ENCODE data around the gene IPO13.

- TF ChIP-seq YY1 (IDR thresholded peaks at IDR 0.05) (no peak), CTCF (IDR thresholded peaks at IDR 0.05; ENCODE audit: low read depth, low read length, missing input control) (no peak), SP1 (IDR thresholded peaks at IDR 0.05) (no peak), JUND (IDR thresholded peaks at IDR 0.05) (no peak), TAF1 (conservative IDR thresholded peaks at IDR 0.05) (no peak), RAD21 (IDR thresholded peaks at IDR 0.05) (no peak), RXRA (IDR thresholded peaks at IDR 0.05) (no peak), MAX (IDR thresholded peaks at IDR 0.05) (no peak), GABPA (IDR thresholded peaks at IDR 0.05 in 1 of 2, conservative IDR thresholded peaks at IDR 0.05 in 1 of 2) (no peak), HNF4A (conservative IDR thresholded peaks at IDR 0.05) (no peak)
These were observed 20.9 kb upstream of the IPO13 start for GRCh38 chr1:43925846-43926245.

Data from liver (tissue), 3 donors.